HepG2 (cell line): ENCODE data around the gene GART. TPM values are rescaled to one million over a fixed set of nuclear protein-coding genes. Genes with fewer than 3 reads are reported as not detected.

Experiments used
- ATF7-NPFF ChIP-seq: sonication (generic); formaldehyde crosslinking; IDR thresholded peaks from 2 replicates; pipeline ENCODE4 v1.8.1; 2023; ENCODE audit warnings: mild to moderate bottlenecking, low read depth, missing genetic modification reagents, moderate library complexity
- CREB1 ChIP-seq, 2 experiments: fragments of 450-650 bp in 1 of 2; IDR thresholded peaks; 2 replicates each; pipeline ENCODE4 v1.6.1; 2016 to 2017; ENCODE audit warnings: control low read depth in 1 of 2, mild to moderate bottlenecking in 1 of 2, missing compliant biosample characterization in 1 of 2, missing genetic modification characterization in 1 of 2
- EP300 ChIP-seq, 3 experiments: sonication (generic) in 1 of 3; formaldehyde crosslinking in 1 of 3; IDR thresholded peaks; 2 replicates each; pipeline versions ENCODE4 v1.5.1 to v1.6.1; 2011 to 2020; ENCODE audit warnings: low read depth in 2 of 3, low read length in 2 of 3, borderline replicate concordance in 1 of 3, improper control_type of control experiment in 1 of 3, mild to moderate bottlenecking in 1 of 3, missing genetic modification reagents in 1 of 3, moderate library complexity in 1 of 3
- GABPB1 ChIP-seq: IDR thresholded peaks from 2 replicates; pipeline ENCODE4 v1.6.1; 2016; ENCODE audit warnings: mild to moderate bottlenecking, missing genetic modification reagents, moderate library complexity, missing compliant biosample characterization
- HDAC6 ChIP-seq: fragments of 200-600 bp; sonication (generic); IDR thresholded peaks from 2 replicates; pipeline ENCODE4 v1.7.0; 2017; ENCODE audit warnings: mild to moderate bottlenecking, antibody characterized with exemption, low read length, low read depth
- IKZF1 ChIP-seq: fragments of 450-650 bp; IDR thresholded peaks from 2 replicates; pipeline ENCODE4 v1.7.1; 2016
- MBNL3 ChIP-seq: fragments of 250-450 bp; sonication (Bioruptor Pico); conservative IDR thresholded peaks from 2 replicates; pipeline ENCODE4 v1.8.0; 2022; ENCODE audit warnings: mild to moderate bottlenecking, inconsistent platforms
- NFKB2 ChIP-seq: sonication (generic); formaldehyde crosslinking; IDR thresholded peaks from 2 replicates; pipeline ENCODE4 v1.4.0; 2020; ENCODE audit warnings: missing genetic modification reagents, borderline replicate concordance
- POGK ChIP-seq: sonication (generic); formaldehyde crosslinking; conservative IDR thresholded peaks from 2 replicates; pipeline ENCODE4 v1.8.0; 2022; ENCODE audit warnings: mild to moderate bottlenecking, moderate library complexity, missing genetic modification reagents
- SCMH1 ChIP-seq: sonication (generic); formaldehyde crosslinking; IDR thresholded peaks from 2 replicates; pipeline ENCODE4 v1.9.0; 2021; ENCODE audit warnings: missing genetic modification reagents, mild to moderate bottlenecking, borderline replicate concordance
- TOPORS ChIP-seq: sonication (generic); formaldehyde crosslinking; IDR thresholded peaks from 2 replicates; pipeline ENCODE4 v1.8.0; 2023; ENCODE audit warnings: mild to moderate bottlenecking, missing genetic modification reagents
- TP53 ChIP-seq: sonication (generic); formaldehyde crosslinking; conservative IDR thresholded peaks from 2 replicates; pipeline ENCODE4 v1.4.0; 2020; ENCODE audit warnings: missing genetic modification reagents
- ZIK1 ChIP-seq: sonication (generic); formaldehyde crosslinking; IDR thresholded peaks from 2 replicates; pipeline ENCODE4 v1.5.0; 2020; ENCODE audit warnings: mild to moderate bottlenecking, low read depth, missing genetic modification reagents, borderline replicate concordance
- ZNF335 ChIP-seq: sonication (generic); formaldehyde crosslinking; IDR thresholded peaks from 2 replicates; pipeline ENCODE4 v1.4.0; 2020; ENCODE audit warnings: missing genetic modification reagents
- ZNF557 ChIP-seq: sonication (generic); formaldehyde crosslinking; IDR thresholded peaks from 2 replicates; pipeline ENCODE4 v1.4.0; 2020; ENCODE audit warnings: missing genetic modification reagents
- ZNF747 ChIP-seq: sonication (generic); formaldehyde crosslinking; IDR thresholded peaks from 2 replicates; pipeline ENCODE4 v1.8.1; 2023; ENCODE audit warnings: missing genetic modification reagents, mild to moderate bottlenecking, borderline replicate concordance
- polyA plus RNA-seq, 8 experiments: library from polyadenylated mRNA; depleted of rRNA in 3 of 8; stranded (reverse) in 7 of 8; unstranded in 1 of 8; fragments of >200 nt; fragmentation: Illumina TruSeq in 4 of 8; extraction: Trizol in 4 of 8; gene quantifications; 2 replicates each; pipeline versions ENCODE4 v1.2.1 to v1.2.3, GENCODE V29; 2011 to 2016; ENCODE audit warnings: low read depth in 4 of 8, missing spikeins in 1 of 8, mixed read lengths in 1 of 8; ENCODE audit not compliant: insufficient read depth in 1 of 8
- total RNA-seq, 5 experiments: library from RNA; depleted of rRNA; stranded (reverse); fragments of >200 nt; fragmentation: Illumina TruSeq; extraction: Trizol; gene quantifications; 2 replicates each; pipeline ENCODE4 v1.2.3, GENCODE V29; 2016; ENCODE audit warnings: low read depth in 1 of 5
- TF ChIP-seq, protein P1 (sequence below): sonication (generic); IDR thresholded peaks from 2 replicates; pipeline ENCODE4 v1.6.1; 2016; ENCODE audit warnings: low read depth, borderline replicate concordance
- TF ChIP-seq, protein P2 (sequence below): sonication (generic); formaldehyde crosslinking; IDR thresholded peaks from 2 replicates; pipeline ENCODE4 v1.4.0; 2020; ENCODE audit warnings: missing genetic modification reagents
- TF ChIP-seq, protein P3 (sequence below): sonication (generic); formaldehyde crosslinking; IDR thresholded peaks from 2 replicates; pipeline ENCODE4 v1.4.0; 2020; ENCODE audit warnings: missing genetic modification reagents

GART gene
- total and polyA plus RNA-seq, 2 of the 13 experiments (the other 11 are each of a cell fraction or from before 2014, with no cell fraction given): 17.9 to 109 TPM

GRCh38 chr21:33588485-33589335, 46.8 kb upstream of the GART start, which contains the start of gene DONSON (continued):
- peak; percentile 73 for TF ChIP-seq ATF7-NPFF (CRISPR knock-in tag)
- TF ChIP-seq, protein P1, sequence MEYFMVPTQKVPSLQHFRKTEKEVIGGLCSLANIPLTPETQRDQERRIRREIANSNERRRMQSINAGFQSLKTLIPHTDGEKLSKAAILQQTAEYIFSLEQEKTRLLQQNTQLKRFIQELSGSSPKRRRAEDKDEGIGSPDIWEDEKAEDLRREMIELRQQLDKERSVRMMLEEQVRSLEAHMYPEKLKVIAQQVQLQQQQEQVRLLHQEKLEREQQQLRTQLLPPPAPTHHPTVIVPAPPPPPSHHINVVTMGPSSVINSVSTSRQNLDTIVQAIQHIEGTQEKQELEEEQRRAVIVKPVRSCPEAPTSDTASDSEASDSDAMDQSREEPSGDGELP: peak; percentile 30; the same call in 1 of the 2 replicates
- TF ChIP-seq, protein P2, sequence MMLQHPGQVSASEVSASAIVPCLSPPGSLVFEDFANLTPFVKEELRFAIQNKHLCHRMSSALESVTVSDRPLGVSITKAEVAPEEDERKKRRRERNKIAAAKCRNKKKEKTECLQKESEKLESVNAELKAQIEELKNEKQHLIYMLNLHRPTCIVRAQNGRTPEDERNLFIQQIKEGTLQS: no peak
- no peak for TF ChIP-seq ZNF335 (CRISPR knock-in tag)
- no peak for TF ChIP-seq HDAC6
- TF ChIP-seq CREB1 (IDR thresholded peaks at IDR 0.05): peak; percentile 57; the same call in 1 of the 2 replicates
- TF ChIP-seq CREB1 (CRISPR knock-in tag; IDR thresholded peaks at IDR 0.05): no peak
- TF ChIP-seq SCMH1 (CRISPR knock-in tag): no peak
- peak; percentile 84 for TF ChIP-seq POGK (CRISPR knock-in tag)
- TF ChIP-seq ZIK1: no peak; the same call in 1 of the 2 replicates
- no peak; the same call in 1 of the 2 replicates for TF ChIP-seq TP53 (CRISPR knock-in tag)
- TF ChIP-seq IKZF1: no peak
- TF ChIP-seq TOPORS (CRISPR knock-in tag): no peak
- TF ChIP-seq EP300 (IDR thresholded peaks at IDR 0.05; ENCODE audit: low read depth in 2 of 2, low read length in 2 of 2): 0 out of 4 replicates have a peak, but pooled peaks of 1 of the 2 experiments have one; percentile 30
- TF ChIP-seq EP300 (CRISPR knock-in tag; IDR thresholded peaks at IDR 0.05; ENCODE audit: borderline replicate concordance): no peak
- TF ChIP-seq ZNF557 (CRISPR knock-in tag): no peak
- TF ChIP-seq, protein P3, sequence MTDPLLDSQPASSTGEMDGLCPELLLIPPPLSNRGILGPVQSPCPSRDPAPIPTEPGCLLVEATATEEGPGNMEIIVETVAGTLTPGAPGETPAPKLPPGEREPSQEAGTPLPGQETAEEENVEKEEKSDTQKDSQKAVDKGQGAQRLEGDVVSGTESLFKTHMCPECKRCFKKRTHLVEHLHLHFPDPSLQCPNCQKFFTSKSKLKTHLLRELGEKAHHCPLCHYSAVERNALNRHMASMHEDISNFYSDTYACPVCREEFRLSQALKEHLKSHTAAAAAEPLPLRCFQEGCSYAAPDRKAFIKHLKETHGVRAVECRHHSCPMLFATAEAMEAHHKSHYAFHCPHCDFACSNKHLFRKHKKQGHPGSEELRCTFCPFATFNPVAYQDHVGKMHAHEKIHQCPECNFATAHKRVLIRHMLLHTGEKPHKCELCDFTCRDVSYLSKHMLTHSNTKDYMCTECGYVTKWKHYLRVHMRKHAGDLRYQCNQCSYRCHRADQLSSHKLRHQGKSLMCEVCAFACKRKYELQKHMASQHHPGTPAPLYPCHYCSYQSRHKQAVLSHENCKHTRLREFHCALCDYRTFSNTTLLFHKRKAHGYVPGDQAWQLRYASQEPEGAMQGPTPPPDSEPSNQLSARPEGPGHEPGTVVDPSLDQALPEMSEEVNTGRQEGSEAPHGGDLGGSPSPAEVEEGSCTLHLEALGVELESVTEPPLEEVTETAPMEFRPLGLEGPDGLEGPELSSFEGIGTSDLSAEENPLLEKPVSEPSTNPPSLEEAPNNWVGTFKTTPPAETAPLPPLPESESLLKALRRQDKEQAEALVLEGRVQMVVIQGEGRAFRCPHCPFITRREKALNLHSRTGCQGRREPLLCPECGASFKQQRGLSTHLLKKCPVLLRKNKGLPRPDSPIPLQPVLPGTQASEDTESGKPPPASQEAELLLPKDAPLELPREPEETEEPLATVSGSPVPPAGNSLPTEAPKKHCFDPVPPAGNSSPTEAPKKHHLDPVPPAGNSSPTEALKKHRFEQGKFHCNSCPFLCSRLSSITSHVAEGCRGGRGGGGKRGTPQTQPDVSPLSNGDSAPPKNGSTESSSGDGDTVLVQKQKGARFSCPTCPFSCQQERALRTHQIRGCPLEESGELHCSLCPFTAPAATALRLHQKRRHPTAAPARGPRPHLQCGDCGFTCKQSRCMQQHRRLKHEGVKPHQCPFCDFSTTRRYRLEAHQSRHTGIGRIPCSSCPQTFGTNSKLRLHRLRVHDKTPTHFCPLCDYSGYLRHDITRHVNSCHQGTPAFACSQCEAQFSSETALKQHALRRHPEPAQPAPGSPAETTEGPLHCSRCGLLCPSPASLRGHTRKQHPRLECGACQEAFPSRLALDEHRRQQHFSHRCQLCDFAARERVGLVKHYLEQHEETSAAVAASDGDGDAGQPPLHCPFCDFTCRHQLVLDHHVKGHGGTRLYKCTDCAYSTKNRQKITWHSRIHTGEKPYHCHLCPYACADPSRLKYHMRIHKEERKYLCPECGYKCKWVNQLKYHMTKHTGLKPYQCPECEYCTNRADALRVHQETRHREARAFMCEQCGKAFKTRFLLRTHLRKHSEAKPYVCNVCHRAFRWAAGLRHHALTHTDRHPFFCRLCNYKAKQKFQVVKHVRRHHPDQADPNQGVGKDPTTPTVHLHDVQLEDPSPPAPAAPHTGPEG: peak; percentile 49
- TF ChIP-seq MBNL3 (CRISPR knock-in tag): no peak
- peak; percentile 30; the same call in 1 of the 2 replicates for TF ChIP-seq ZNF747
- peak; percentile 85; the same call in 1 of the 2 replicates for TF ChIP-seq NFKB2 (CRISPR knock-in tag)
- TF ChIP-seq GABPB1 (CRISPR knock-in tag): peak; percentile 44; the same call in 1 of the 2 replicates
